OCI-LY1 (cell line): ENCODE data around the gene ZNF319.

Experiments
- H2AFZ ChIP-seq: fragments of 200-600 bp; sonication (generic), shearing (Covaris generic); 2 replicates; pipeline ENCODE4 v1.6.0; 2014; ENCODE audit warnings: antibody characterized with exemption, mild to moderate bottlenecking, low read length
- H3F3A ChIP-seq: fragments of 200-600 bp; sonication (generic), shearing (Covaris generic); 2 replicates; pipeline ENCODE4 v1.6.0; 2014; ENCODE audit warnings: mild to moderate bottlenecking, antibody characterized with exemption, low read length, moderate library complexity; ENCODE audit not compliant: insufficient read depth
- H3K27ac ChIP-seq: fragments of 200-600 bp; sonication (generic); 2 replicates; pipeline ENCODE4 v1.5.1; 2014; ENCODE audit warnings: low read length, mixed run types, mild to moderate bottlenecking, low read depth; ENCODE audit not compliant: poor library complexity, severe bottlenecking
- H3K27me3 ChIP-seq: fragments of 200-600 bp; sonication (generic); 2 replicates; pipeline ENCODE4 v1.6.0; 2014; ENCODE audit warnings: antibody characterized with exemption, mild to moderate bottlenecking, low read length, moderate library complexity; ENCODE audit not compliant: insufficient read depth
- H3K36me3 ChIP-seq: fragments of 200-600 bp; sonication (generic); 2 replicates; pipeline ENCODE4 v1.6.1; 2014; ENCODE audit warnings: mild to moderate bottlenecking, antibody characterized with exemption, low read length, moderate library complexity, mixed read lengths; ENCODE audit not compliant: insufficient read depth
- H3K4me1 ChIP-seq: fragments of 200-600 bp; sonication (generic); 2 replicates; pipeline ENCODE4 v1.5.1; 2014; ENCODE audit warnings: mild to moderate bottlenecking, low read length, moderate library complexity; ENCODE audit not compliant: insufficient read depth, severe bottlenecking
- H3K4me2 ChIP-seq: fragments of 200-600 bp; sonication (generic), shearing (Covaris generic); 2 replicates; pipeline ENCODE4 v1.6.1; 2014; ENCODE audit warnings: low read length
- H3K4me3 ChIP-seq: fragments of 200-600 bp; sonication (generic); 2 replicates; pipeline ENCODE4 v1.5.1; 2014; ENCODE audit warnings: low read length, low read depth, mild to moderate bottlenecking, mixed read lengths; ENCODE audit not compliant: poor library complexity, severe bottlenecking
- H3K79me2 ChIP-seq: fragments of 200-600 bp; shearing (Covaris generic); 2 replicates; pipeline ENCODE4 v1.6.1; 2016; ENCODE audit warnings: mixed run types, low read length, mixed read lengths; ENCODE audit not compliant: insufficient read depth
- H3K9ac ChIP-seq: fragments of 200-600 bp; sonication (generic), shearing (Covaris generic); 2 replicates; pipeline ENCODE4 v1.6.1; 2014; ENCODE audit warnings: mild to moderate bottlenecking, low read length, mixed read lengths
- H3K9me2 ChIP-seq: fragments of 200-600 bp; sonication (generic), shearing (Covaris generic); 2 replicates; pipeline ENCODE4 v1.6.1; 2014; ENCODE audit warnings: low read depth, mild to moderate bottlenecking, low read length, mixed read lengths
- H3K9me3 ChIP-seq: fragments of 200-600 bp; shearing (Covaris generic); 2 replicates; pipeline ENCODE4 v1.6.1; 2014; ENCODE audit warnings: low read length, mixed read lengths
- H4K20me1 ChIP-seq: fragments of 200-600 bp; sonication (generic), shearing (Covaris generic); 2 replicates; pipeline ENCODE4 v1.6.0; 2016; ENCODE audit warnings: mild to moderate bottlenecking, low read length; ENCODE audit not compliant: insufficient read depth
- CTCF ChIP-seq: fragments of 200-600 bp; sonication (generic), shearing (Covaris generic); IDR thresholded peaks from 2 replicates; pipeline ENCODE4 v1.5.1; 2017; ENCODE audit warnings: mild to moderate bottlenecking, antibody characterized with exemption, low read length, moderate library complexity, mixed read lengths
- EZH2 ChIP-seq: fragments of 200-600 bp; sonication (generic), shearing (Covaris generic); IDR thresholded peaks from 2 replicates; pipeline ENCODE4 v1.8.0; 2017; ENCODE audit warnings: borderline replicate concordance, mixed run types, mild to moderate bottlenecking, antibody characterized with exemption, low read length, moderate library complexity, mixed read lengths

Gene ZNF319

DNA sequence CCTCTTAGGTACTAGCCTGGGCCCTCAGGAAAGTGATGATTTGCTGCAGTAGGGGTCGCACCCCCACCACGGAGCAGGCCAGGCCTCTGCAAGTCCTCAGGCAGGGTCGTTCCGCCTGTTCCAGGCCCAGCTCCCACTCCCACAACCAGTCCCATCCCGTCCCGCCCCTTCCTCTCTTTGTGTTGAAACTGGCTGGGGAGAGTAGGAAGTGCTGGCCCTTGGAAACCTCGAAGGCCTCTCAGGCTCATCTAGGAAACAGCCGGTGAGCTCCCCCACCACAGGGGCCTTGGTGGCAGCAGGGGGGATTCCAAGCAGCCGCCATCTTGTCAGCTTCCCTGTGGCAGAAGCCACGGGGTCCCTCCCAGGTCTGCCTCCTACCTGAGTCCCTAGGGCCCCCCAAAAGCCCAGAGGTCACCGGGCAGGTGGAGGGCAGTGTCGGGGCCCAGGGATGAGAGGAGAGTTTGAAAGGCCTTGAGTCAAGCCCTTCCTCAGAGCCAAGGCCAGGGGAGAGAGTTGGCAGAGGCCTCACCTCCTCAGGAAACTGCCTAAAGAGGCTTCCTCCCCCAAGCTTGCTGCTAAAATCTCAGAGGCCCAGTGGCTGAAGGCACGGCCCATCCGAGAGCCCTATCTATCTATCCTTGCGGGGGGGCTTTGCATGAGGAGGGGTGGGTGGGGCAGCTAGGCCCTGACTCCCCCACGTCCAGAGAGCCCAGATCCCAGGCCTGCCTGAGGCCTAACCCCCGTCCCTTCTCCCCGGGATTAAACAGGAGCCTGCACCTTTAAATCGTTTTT lies 47.3 kb upstream of the ZNF319 start:
- no peaks in the 10 kb centered on the region for H4K20me1 ChIP-seq
- H3K79me2 ChIP-seq: no peaks in the 10 kb centered on the region
- no peak overlapping the region for H3K4me3 ChIP-seq
- no peaks in the 10 kb centered on the region for H3K27me3 ChIP-seq
- H2AFZ ChIP-seq: no peak overlapping the region
- H3K4me2 ChIP-seq: no peak overlapping the region
- H3F3A ChIP-seq: no peaks in the 10 kb centered on the region
- no peaks in the 10 kb centered on the region for H3K9me2 ChIP-seq
- H3K27ac ChIP-seq: no peak overlapping the region
- no peaks in the 10 kb centered on the region for H3K9me3 ChIP-seq
- TF ChIP-seq EZH2: no peak
- no peak for TF ChIP-seq CTCF
- H3K36me3 ChIP-seq: no peaks in the 10 kb centered on the region
- no peaks in the 10 kb centered on the region for H3K4me1 ChIP-seq
- no peak overlapping the region for H3K9ac ChIP-seq

GRCh38 chr16:58046936-58047335 lies 46.5 kb upstream of the ZNF319 start:
- Histone ChIP-seq H3K4me3 (no peak overlapping the region), H3K9ac (no peak overlapping the region), H3K79me2 (no peaks in the 10 kb centered on the region), H2AFZ (no peak overlapping the region), H3F3A (no peaks in the 10 kb centered on the region), H3K9me3 (no peaks in the 10 kb centered on the region), H3K9me2 (no peaks in the 10 kb centered on the region), H3K27me3 (no peaks in the 10 kb centered on the region), H3K36me3 (no peaks in the 10 kb centered on the region), H3K4me2 (no peak overlapping the region), H3K27ac (no peak overlapping the region), H4K20me1 (no peaks in the 10 kb centered on the region), H3K4me1 (no peaks in the 10 kb centered on the region)
- no peak for TF ChIP-seq EZH2
- no peak for TF ChIP-seq CTCF

DNA sequence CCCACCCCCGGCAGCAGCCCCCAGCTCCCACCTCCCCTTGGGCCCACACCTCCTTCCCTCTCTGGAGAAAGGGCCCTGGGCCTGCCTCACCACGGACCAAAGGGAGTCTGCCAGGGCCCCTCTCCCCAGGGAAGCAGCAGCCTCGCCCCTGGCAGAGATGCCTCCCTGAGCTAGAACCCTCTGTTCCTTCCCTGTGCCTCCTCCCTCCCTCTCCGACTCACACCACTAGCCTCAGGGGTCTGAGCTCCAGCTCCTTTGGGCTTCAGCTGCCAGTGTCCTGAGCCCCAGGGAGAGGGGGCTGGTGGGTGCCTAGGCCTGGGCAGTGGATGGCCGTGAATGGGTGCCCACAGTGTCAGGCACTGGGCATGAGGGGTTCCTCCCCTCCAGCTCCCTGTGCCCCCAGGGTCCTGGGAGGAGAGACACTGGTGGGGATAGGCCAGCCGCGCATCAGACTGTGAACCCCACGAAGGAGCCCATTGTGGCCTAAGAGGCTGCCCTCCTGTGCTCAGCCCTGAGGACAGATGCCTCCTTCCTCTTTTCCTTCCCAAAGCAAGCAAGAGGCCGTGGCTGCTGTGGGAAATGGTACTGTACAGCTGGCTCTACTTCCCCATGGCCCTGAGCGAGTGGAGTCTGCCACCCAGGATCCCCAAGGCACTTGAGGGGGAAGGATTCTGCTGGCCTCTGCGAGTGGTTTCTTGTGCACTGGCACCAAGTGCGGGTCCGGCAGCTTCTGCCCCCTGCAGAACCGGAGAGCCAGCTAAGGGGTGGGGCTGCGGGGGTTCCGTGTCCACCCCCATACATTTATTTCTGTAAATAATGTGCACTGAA lies 45.8 kb upstream of the ZNF319 start:
- no peak overlapping the region for H3K4me2 ChIP-seq
- no peaks in the 10 kb centered on the region for H3K36me3 ChIP-seq
- no peak overlapping the region for H2AFZ ChIP-seq
- H3K4me1 ChIP-seq: no peaks in the 10 kb centered on the region
- no peaks in the 10 kb centered on the region for H3K79me2 ChIP-seq
- H3F3A ChIP-seq: no peaks in the 10 kb centered on the region
- H3K9me3 ChIP-seq: no peaks in the 10 kb centered on the region
- no peaks in the 10 kb centered on the region for H4K20me1 ChIP-seq
- H3K9me2 ChIP-seq: no peaks in the 10 kb centered on the region
- H3K27me3 ChIP-seq: no peaks in the 10 kb centered on the region
- TF ChIP-seq CTCF (no peak), EZH2 (no peak)
- H3K9ac ChIP-seq: no peak overlapping the region
- no peak overlapping the region for H3K27ac ChIP-seq
- H3K4me3 ChIP-seq: no peak overlapping the region
